Measurements from ENCODE around the gene CFB.
A peak's percentile ranks its signal among the peaks of the same experiment; 100 is the strongest.
"Not testable (repeated sequence)": the region's sequence is repeated elsewhere in the genome, so short reads cannot be mapped to it uniquely, and the experiment has no call there.

The CFB gene

GRCh38 chr6:31945507-31946369, at the start of gene CFB:
CFB (plus strand) TSS chr6:31946095; CDS start chr6:31946222, 127 bp downstream.
- DNase-seq: no peak

GRCh38 chr6:31896493-31896855, 49.4 kb upstream of the CFB start:
- peak in 1 of 6 experiments; percentile 37 for DNase-seq

DNA sequence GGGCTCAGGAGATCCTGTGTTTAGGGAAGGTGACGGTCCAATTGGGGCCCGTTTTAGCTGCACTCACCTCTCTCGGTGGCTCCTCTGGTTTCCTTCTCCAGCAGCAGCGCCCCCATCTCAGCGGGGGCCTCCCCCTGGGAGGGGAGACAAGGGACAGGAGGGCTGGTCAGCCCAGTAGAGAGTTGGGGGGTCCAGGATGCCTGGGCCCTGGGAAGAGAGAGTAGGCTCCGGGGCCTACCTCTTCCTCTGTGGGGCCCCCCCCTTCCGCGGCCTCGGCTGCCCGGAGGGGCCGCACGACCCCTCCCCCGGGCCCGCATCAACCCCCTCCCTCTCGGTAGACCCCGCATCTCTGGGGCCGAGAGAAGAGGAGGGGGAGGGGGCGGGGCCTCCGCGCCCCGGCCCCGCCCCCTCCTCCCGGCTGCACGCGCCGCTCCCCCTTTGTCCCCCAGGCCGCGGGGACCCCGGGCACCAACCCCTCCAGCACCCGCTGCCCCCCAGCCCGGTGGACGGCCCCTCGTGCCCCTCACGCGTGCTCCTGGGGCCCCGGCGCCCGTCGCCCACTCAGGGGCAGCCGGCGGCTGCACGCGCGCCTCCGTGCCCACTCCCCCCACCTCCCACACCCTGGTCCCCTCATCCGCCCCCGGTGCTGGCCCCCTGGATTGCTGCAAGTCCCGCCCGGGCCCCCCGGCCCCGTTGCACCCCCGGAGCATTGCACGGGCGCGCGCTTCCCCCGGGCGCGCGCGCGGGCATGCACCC, 48.9 kb upstream of the CFB start:
- DNase-seq: peak in 2 of 6 experiments; percentile 37 to 40

- DNase-seq: peak; percentile 66 to 85 (median 79)
Measured at GRCh38 chr6:31897612-31898382, 48.1 kb upstream of the CFB start, which contains the start of gene EHMT2. EHMT2 (minus strand) TSS chr6:31897698; CDS start chr6:31897677, 21 bp downstream.

- DNase-seq: peak in 5 of 6 experiments; percentile 26 to 69 (median 63)
Measured at GRCh38 chr6:31898383-31899011, 47.4 kb upstream of the CFB start.

DNA sequence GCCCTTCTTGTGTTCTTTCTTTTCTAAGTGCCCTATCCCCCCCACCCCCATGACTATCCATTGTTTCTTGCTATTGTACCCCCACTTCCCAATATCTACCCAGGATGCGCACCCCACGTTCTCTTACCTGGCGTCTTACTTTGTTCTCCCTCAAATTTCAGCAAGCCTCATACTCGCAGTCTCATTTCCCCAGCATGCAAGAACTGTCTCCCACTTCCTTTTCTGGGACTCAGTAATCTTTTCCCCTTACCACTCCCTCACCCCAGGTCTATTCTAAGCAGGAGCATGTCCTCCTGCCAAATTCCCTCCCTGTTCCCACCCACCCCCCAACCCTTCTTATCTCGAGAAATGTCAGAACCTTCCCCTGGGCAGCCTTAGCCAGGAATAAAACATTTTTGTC, 46.7 kb upstream of the CFB start:
- no peak for DNase-seq

DNA sequence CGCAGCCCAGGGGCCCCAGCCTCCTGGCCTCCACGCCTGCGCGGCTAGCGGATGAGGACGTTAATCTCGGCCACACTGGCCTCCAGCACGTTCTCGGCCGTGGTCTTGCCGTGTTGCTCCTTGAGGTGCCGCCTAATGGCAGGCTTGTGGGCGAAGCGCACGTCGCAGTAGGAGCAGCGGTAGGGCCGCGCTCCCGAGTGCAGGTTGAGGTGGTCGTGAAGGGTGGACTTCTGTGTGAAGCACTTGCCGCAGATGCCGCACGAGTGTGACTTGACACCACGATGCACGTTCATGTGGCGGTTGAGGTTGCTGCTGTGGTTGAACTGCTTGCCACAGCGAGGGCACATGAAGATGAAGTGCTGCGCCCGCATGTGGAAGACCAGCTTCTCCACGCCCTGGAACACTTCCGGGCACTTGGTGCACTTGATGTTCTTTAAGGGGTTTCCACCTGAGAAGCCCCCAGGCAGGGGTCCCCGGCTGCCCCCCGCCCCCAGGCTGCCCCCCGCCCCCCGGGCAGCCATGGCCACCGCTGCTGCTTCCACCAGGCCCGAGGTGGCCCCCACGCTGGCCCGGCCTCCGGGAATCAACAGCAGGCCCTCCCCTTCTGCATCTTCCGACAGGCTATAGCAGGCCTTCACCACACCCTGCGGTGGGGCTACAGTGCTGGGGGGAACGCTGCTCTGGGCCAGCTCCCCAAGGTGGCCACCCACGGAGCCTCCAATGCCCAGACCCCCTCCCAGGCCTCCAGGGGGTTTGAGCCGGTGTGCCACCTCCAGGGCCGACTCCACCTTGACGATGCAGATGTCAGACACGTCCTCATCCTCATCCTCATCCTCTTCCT, 45.8 kb upstream of the CFB start:
- DNase-seq: no peak

- DNase-seq: no peak
Measured at GRCh38 chr6:31900917-31901414, 44.9 kb upstream of the CFB start.

DNA sequence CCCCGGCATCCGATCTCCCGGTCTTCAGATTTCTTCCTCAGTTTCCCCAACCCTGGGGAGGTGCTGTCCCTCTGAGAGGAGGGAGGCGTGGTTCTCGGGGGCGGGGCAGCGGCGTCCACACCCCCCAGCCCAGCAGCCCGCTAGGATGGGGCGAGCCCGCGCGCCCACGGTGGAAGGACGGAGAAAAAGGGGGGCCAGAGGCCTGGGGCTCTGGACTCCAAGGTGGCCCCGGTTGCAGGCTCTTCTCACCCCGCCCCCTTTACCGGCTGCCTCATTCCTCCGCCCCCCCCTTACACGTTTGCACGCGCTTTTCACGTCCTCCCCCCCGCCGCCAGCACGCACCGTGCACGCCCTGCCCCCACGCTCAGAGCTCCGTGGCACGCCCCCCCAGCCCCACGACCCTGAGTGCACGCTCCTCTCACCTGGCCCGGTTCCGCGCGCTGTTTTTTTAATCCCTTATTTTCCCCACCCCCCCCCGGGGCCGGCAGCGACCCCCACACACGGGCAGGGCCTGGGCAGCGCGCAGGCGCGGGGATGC, 44.4 kb upstream of the CFB start:
- DNase-seq: peak; percentile 61 to 87 (median 78)

DNA sequence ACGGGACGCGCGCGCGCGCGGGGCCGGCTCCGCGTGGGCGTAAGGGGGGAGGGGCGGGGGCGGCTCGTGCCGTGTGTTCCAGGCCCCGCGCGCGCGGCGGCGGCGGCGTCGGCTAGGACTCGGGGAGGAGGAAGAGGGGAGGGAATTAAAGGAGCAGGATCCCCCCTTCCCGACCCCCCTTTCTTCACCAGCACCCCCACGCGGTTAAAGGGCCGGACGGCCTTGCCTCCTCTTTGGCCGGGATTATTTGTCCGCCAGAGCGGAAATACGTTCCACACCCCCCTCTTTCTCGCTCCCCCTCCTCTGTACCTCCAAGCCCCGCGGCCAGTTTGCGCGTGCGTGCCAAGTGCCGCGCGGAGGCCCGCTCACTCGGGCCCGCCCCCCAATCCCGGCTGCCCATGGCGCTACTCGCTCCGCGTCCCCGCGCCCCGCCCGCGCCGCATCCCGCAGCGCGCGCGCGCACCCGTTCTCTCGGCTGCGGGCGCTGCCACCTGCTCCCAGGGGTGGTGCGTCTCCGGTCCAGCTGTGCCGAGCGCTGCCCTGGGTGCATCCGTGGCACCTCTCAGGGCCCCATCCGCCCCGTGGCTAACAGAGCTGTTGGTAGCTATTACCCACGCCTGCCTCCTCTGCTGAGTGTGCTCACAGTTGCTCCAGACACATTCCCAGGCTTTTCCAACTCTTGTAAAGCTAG, 43.8 kb upstream of the CFB start, which contains the start of gene ZBTB12:
Gene ZBTB12 (minus strand): TSS at position 134 of the 691 bp plus-strand sequence. CDS start 781 bp downstream, outside the sequence.
- peak; percentile 78 to 90 (median 86) for DNase-seq

DNA sequence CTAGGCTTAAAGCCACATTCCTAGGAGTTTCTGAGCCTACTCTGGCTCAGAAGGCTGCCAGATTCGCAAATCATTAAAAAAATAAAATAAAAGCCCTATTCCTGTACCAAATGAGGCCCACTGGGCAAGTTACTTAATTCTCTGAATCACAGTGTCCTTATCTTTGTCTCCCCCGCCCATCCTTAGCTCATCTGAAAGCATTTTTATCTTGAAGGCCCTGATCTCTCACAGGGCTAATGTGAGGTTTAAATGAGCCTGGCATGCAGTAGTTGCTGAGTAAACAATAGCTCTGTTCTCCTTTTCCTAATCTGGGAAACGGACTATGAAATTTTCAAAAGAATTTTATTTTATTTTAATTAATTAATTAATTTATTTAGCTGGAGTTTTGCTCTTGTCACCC, 41.9 kb upstream of the CFB start:
- no peak for DNase-seq

- no peak for DNase-seq
Measured at GRCh38 chr6:31905041-31905440, 40.9 kb upstream of the CFB start.

GRCh38 chr6:31906122-31906521, 39.8 kb upstream of the CFB start:
- DNase-seq: no peak

- DNase-seq: not testable (repeated sequence)
Measured at GRCh38 chr6:31906727-31907126, 39.2 kb upstream of the CFB start.

DNA sequence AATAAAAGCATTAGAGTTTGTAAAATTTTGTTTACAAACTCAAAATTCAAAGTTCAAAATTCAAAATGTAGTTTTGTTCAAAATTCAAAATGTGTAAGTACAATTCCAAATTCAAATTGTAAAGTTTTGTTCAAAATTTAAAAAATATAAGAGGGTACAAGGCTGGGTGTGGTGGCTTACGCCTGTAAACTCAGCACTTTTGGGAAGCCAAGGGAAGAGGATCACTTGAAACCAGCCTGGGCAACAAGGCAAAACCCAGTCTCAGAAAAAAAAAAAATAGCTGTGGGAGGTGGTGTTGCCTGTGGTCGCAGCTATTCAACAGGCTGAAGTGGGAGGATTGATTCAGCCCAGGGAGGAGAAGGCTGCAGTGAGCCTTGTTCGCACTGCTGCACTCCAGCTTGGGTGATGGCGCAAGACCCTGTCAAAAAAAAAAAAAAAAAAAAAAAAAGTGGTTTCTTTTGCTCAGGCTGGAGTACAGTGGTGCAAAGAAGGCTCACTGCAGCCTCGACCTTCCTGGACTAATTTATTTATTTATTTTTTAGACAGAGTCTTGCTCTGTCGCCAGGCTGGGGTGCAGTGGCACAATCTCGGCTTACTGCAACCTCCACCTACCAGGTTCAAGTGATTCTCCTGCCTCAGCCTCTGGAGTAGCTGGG, 38.6 kb upstream of the CFB start:
- DNase-seq: no peak

- not testable (repeated sequence) for DNase-seq
Measured at GRCh38 chr6:31908255-31908654, 37.6 kb upstream of the CFB start.

- no peak for DNase-seq
Measured at GRCh38 chr6:31908791-31909190, 37.1 kb upstream of the CFB start.

- not testable (repeated sequence) for DNase-seq
Measured at GRCh38 chr6:31909298-31909697, 36.6 kb upstream of the CFB start.

- DNase-seq: no peak
Measured at GRCh38 chr6:31911826-31912585, 33.9 kb upstream of the CFB start.

Data from stimulated activated naive CD4-positive, alpha-beta T cell (primary cell).